Activated T-cell treated with anti-CD3 and anti-CD28 coated beads for 48 hours (primary cell): ENCODE data around the gene STK32A.

Source experiments
- DNase-seq: peaks from one replicate; pipeline ENCODE4 v3.0.0-alpha.2; 2020; ENCODE audit warnings: low read depth

STK32A gene

DNA sequence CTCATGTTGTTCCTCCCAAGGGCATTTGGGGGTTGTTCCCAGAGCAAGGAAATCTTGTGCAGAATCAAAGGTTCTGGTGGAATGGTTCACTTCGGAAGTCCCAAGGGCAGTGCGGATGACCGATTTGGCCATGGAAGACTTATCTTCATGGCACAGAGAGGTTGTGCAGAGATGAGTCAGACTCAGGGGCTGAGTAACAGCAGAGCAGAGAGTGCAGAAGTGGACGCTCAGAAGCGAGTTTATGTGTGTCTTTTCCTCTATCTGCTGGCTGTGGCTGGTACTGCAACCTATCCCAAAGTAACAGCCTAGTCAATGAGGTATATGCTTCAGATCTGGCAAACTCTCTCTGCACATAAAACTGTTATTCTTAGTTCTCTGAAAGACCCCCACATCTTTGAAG, 157.0 kb downstream of the STK32A start:
- DNase-seq = no peak

DNA sequence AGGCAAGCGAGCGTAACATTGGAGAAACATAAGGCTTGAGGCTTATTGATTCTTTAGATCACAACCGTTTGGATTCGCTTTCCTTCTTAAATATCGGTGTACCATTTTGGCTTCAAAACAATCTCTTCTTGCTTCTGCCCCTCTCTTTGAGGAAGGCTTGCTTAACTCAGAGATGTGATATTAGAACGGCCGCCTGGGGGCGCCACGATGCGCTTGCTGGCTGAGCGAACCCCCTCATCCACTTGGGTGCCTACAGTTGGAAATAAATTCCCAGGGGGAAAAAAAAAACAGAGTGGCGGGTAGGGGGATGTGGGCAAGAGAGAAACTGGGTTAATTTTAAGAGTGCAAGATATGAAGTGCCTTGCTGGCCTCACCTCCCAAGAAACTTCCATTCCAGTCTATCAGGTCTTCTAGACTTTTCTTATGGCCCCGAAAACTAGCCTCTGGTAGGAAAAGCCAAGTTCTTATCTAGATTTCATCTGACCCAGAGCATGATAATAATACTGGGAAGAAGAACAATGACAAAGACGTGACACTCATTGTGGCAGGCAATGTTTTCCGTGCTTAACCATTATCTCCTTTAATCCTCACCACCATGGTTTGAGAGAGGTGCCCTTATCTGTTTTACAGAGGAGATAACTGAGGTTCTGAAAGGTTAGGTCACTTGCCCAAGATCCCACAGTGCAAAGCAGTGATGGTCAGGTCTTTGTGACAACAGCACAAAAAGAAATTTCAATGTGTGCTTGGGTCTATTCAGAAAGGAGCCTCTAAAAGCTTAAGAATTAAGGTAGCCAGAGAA, 159.2 kb downstream of the STK32A start:
- no peak for DNase-seq

DNA sequence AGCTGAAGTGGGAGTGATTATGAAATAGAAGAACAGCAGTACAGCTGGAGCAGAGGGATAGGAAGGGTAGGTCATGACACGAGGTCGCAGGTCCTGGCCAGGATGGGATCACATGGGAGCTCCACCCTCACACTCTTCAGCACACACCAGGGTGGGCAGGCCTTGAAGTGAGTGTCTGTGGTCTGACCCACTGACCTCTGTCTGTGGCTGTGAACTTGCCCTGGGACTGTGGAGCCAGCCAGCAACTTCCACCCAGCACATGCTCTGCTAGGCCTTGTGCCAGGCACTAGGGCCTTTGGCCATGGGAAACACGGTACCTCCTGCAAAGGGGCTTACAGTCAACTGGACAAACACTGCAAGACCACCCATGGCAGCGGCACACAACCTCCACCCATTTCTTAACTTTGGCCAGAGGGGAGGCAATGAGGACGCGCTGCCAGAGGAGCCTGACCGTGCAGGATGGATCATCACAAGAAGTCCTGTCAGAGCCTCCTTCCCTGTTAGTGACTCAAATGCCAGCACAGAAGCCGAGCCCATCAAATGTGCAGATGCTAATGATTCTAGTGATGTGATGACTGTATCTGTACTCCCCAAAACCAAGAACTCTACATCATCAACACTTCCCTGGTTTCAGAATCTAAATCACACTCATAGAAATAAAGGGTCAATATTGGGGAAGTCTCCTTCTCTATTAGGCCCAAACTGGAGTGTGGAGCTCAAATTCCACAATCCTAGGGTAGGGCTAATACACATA, 161.4 kb downstream of the STK32A start:
- DNase-seq = no peak

DNA sequence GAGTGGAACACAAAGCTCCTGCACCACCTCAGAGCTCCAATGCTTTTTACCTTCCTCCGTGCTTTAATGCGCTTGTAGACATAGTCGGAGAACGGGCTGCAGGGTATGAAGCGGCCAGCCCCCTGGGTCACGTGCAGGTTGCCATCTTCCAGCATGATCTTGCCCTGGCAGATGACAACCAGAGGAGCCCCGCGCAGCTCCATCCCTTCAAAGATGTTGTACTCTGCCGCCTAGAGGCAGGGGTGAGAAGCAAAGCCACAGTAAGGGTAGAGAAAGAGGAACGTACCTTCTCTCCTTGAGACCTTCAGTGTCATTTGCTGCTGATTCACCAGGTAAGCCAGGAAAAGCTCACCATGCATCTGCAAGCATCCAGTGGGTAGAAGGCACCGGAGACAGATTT, 162.8 kb downstream of the STK32A start:
- DNase-seq = no peak

DNA sequence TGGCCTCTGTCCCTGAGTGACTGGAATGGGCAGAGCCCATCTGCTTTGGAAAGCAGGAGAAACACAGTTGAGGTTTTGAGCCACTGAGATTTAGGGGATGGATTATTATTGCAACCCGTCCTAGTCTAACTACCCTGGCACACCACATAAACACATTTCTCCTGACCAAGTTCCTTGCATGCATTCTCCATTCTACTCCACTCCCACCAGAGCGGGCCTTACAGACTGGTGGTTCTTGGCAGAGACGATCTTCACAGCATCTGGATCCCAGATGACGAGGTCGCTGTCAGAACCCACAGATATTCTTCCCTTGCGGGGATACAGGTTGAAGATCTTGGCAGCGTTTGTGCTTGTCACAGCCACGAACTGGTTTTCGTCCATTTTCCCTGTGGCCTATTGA, 164.0 kb downstream of the STK32A start:
- no peak for DNase-seq

DNA sequence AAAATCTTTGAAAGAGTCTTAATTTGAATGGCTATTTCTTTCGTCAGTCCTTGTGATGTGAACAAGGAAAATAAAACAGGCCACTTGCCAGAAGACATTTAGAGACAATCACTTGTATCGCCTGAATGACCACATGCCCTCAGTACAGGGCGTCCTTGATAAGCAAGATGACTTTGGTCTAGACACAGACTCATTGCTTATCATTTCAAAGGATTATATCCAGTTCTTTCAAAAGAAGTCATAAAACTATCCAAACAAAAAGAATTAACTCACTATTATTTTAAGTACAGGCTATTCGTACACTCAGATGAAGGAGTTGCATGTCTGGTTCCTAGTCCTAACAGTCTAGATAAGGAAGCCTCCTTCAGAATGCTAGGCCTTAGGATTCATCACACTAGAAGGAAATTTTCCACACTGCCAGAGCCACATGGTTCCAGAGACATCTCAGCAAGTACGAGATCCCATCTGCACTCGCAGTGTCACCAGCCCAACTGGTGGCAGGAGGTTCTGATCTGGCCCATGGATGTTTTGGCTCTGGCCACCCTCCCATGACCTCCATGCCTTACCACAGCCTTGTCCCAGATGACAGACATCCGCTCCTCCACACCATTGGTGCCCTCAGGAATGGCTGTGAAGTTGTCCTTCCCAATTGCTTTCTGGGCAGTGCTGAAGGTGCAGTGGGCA, 165.4 kb downstream of the STK32A start:
- no peak for DNase-seq

DNA sequence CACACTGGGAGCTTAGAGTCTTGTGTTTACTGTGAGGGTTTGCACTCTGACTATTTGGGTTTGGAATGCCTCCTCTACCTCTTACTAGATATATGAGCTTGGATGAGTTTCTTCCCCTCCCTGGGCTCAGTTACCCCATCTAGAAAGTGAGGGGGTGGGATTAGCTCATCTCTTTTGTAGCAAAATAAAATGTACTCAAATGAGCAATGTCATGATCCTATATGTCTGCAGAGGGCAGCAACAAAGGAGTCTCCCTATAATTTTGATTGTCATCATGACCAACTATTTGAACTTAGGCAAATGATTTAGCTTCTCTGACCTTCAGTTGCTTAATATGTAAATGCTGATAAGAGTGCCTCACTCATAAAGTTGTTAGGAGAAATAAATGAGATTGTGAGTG, 166.1 kb downstream of the STK32A start:
- no peak for DNase-seq

DNA sequence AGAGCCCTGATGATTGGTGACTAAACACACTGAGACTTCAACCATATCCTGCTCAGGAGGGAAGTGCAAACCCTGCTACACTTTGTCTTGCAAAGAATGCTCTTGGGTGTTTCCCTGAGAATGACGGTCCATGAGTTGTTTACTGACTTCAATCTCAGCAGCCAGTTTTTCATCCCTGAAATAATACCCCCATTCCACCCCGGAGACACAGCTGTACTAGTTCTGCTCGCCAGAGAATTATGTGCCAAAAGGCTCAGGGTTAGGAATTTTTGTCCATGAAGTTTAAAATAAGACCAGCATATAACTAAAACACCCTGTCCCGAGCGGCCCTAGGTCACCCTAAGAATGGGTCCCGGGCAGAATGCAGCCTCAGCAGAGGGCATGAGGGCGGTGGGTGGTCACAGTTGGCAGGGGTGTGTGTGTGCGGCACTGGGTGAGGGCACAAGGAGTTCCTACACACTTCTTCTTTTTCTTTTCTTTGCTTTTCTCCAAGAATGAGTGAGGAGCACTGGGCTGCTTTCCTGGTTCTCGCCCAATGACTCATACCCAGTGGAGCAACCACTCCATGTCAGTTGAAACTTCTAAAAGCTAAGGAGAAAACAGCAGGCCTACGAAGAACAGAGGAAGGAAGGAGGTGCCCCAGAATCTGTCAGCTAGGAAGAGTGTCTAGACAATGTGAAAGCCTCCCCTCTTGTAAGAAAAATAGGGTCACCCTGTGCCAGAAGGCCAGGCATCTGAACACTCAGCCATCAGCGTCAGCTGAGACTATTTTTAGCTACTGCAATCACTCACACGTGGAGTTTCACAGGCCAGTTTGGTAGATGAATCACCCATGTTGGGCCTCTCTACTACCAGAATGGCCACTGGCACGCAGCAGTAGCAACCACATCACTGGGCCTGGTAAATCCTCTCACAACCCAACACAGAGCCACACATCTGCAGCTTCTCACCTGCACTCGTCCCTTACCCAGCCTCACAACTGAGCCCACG, 169.1 kb downstream of the STK32A start:
- no peak for DNase-seq

DNA sequence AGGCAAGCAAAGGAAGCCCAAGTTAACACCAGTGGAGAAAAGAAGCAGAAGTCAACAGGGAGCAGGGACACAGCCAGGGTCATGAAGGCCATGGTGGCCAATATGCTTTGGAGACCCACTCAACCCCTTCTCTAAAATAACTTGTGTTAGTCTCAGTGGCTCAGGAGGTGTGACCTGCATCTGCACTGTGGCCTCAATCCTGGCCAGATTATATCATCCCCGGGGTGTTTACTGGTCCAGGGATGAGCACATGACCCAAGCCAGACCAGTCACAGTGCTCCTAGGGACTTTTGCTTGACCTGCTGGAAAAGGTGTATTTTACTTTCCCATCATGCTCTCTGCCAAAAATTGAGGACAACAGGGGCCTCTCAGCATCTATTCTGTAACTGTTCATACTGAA, 169.9 kb downstream of the STK32A start:
- no peak for DNase-seq

DNA sequence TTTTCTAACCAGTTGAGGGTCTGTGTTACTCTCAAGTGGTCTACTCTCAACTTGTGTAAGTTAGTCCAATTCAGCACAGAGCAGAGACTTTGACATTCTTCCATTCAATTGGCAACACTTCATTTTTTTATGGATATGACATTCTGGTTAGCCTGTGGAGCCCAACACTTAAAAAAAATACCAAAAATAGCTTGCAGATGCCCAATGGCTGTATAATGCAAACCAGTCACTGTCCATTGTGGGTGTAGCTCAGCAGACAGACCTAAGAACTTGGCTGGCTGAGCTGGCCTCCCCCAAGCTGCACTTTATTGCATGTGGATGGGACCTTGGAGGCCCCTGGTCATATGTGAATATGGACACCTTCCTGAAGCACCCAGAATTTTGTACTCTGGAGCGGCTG, 171.8 kb downstream of the STK32A start:
- DNase-seq = no peak

DNA sequence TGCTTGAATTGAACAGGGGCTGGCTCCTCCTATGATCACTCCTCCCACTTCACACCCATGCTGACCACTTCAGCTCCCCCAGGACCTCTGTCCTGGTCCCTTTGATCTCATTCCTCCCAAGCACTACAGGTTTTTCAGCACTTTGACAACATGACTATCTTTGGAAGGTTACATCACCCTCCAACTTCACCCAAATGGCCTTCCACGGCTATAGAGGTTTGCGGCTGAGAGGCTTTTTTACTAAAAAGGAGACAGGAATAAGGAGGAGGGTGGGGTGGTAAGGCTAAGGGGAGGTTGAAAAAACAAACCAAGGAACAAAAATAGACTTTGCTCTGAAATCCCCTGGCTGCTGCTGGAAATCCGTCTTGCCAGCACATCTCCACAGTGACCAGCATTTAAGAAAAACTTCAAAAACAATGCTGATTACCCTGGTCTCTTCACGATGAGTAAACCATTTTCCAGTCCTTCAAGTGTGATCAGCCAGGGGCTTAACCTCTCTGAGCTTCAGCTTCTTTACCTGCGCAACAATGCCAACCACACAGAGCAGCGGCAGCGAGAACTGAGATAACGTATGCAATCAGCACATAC, 172.4 kb downstream of the STK32A start:
- DNase-seq = no peak

DNA sequence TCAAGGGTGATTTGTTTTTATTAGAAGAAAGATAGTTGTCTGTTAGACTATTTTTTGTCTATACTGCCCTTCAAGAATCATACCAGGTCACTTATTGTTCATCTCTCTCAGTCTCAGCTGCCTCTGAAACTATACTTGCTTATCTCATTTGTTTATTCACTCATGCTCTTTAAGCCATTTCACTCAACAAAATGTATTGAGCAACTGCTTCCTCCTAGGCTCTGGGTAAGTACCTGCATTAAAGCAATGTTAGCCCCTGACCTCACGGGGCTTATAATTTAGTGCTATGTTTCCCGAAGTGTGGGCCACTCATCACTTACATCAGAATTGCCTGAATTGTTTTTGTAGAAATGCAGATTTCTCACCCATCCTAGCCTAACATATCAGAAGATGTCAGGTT, 174.2 kb downstream of the STK32A start:
- DNase-seq = no peak

DNA sequence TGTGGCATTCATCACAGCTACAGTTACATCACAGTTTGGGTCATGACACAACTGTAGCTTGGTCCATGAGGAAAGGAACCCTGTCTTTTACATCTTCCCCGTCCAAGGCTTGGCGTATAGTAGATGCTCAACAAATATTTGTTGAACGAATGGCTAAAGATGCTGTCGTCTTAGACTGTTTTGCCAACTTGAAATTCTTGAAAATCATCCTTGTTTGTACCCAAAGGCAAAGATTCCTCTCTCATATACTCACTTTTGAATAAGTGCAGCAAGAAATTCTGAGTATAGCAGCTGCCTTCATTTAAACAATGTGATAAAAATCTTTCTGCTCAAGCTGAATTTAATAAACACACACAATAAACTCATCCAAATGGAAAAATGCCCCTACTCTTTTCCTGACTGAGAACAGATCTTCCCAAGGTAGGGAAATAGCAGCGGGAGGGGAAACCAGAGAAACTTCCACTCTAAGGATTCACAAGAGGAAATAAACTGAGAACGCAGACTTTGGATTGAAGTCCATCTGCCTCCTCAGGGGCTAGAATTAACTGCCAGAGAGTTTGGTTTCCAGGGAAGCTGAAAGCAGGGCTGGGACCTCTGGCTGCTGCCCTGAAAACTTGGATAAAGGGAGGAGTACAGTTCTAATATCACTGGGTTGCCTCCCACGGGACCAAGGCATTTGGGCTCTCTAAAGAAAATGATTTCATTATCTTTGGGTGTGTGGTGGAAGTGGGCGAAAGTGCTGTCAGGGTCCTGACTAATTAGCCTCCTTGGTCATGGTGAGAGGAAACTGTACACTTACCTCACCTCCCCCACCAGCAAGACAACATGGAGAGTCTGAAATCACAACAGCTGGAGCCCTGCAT, 175.9 kb downstream of the STK32A start:
- DNase-seq = no peak

DNA sequence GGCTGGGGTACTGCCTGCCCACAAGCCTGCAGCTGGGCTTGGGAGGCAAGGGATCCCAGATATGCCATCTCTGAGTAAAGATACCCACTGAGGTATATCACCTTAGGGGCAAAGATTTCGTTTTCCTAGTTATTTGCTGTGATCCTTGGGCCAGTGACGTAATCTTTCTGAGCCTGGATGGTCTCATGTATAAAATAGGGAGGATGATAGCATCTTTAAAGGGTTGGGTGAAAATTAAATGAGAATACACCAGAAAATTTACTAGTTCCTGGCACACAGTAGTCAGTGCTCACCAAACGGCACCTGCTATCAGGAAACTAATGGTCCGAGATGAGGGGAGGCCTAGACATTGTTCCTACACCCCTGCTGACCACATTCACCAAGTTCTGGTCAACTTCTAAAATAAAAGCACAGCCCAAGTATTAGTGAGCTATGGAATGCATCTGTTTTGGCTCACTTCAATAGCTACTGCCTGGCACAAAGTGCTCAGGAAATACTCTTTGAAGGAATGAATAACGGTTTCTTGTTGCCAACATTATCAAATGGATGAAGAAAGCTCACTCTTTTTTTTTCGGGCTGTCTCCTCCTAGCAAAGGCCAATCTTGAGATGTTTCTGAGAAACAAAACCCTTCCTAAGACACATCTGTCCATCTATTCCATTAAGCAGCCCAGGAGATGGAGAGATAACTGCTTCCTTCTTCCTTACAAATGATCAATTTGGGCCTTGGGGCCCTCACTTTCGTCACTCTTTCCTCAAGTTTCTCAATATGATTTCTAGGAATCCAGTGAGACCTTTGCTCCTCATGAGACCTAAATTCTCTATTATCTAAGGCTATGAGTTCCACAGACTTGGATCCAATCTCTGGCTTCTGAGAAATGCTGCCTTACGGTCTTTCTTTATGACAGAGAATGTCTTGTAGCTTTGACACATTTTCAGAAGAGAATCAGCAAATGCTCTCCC, 176.8 kb downstream of the STK32A start:
- DNase-seq = no peak

DNA sequence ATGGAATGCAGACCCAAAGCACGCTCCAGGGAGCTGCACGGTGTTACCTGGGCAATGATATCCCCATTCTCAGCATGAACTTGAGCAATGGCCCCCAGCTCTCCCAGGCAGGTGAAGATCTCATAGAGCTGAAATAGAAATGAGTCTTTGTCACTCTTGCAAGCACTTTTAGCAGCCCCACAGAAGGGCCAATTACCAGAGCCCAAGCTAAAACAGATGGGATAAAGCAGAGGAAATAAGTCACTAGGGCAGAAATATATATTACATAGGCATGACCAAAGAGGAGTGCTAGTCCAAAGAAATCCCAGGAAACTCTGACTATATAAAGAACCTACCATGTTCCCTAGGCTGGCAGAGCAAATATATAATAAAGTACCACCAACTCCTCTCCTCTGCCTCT, 177.7 kb downstream of the STK32A start:
- DNase-seq = no peak

DNA sequence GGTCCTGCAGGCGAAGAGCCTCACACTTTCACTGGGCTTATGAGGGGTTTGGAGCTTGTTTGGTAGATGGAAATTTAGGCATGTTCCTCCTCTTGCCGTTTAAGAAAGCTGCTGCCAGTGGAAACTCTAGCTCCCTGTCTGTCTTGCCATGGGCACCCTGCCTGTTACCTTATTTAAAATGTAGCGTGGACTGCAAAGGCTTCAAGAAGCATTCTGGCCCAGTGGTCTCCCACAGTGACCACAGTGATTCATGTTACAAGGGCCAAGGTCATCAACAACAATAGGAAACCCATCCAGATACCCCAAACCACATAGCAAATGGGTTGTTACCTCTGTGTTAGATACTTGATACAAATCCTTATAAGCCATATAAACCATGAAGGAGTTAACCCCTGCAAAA, 178.4 kb downstream of the STK32A start:
- DNase-seq = no peak

DNA sequence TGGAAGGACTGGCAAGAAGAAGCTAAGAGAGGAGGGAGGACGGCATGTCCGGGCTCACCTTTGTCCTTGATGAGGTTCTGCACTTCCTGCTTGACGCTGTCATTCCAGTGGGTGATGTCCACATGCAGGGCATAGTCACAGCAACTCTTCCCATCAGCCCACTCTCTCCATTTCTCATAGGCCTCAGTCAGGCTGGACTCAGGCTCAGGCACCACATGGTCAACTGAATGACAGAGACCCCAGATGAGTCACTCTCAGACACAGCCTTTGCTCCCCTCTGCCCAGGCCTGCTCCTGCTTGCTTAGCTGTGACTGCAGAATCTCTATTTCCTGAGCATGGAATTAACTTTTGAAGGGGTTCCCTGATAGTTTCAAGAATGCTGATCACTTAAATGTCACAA, 180.8 kb downstream of the STK32A start:
- no peak for DNase-seq

DNA sequence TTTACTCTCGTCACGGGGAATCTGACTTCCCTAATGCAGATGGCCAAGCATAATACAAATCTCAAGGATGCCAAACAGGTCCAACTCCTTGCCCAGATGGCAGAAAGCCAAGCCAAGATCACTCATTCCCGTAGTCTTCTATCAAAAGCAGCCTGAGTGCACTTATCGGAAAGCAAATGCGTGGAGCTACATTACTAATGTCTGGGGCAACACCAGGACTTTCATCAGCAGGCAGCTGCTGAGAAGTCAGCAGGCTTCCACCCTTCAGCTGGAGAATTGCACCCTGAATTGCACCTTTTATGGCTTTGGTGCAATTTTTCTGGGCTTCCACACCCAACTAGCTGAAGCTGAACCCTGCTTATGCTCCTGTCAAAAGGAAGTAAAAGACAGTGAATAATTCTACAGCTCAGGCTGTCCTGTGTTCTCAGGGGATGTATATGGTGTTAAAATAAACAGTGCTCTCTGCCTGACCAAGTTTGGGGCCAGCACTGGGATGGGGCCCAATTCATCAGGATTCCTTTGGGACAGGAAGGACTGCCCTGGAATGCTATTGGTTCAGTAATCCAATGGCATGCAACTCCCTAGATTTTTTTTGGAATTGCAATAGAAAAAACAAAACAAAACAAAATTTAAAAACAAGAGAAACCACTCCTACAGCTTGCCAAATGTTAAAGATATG, 182.4 kb downstream of the STK32A start:
- DNase-seq = no peak

DNA sequence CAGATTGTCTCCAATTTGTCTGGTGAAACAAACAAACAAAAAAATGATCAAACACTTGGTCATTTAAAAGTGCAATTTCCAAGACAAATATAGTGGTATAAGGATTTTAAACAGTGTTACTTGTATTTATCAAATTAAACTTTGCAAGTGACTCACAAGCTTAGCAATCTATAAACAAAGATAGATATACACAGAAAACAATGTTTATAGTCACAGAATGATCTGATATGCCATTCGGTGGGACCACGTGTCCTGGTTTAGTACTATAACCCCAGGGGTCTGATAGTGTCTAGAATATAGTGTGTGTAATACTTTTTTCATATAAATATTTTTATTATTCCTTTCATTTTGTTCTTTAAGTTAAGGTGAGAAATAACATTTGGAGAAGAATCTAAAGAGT, 183.8 kb downstream of the STK32A start:
- no peak for DNase-seq
